K562 (cell line): ENCODE measurements around the gene KLHL6. TPM values are rescaled to one million over a fixed set of nuclear protein-coding genes. Genes with fewer than 3 reads are reported as not detected.

ENCODE experiments used
- ATAC-seq: fragments of 200-7000 bp; cut with Tn5 transposase; 3 replicates; pipeline ENCODE4 v1.9.1; 2020; ENCODE audit warnings: moderate library complexity
- BruUV-seq: library from RNA; stranded (reverse); fragments of 400-500 nt; replicated peaks from 2 replicates; lab custom pipeline; 2021; lab: Mats Ljungman, UMichigan
- CTCF ChIA-PET: fragments of 300-600 bp; formaldehyde crosslinking; extraction: SDS; loops from one replicate; lab custom pipeline; 2021; ENCODE audit warnings: low intra/inter-chr PET ratio; lab: Yijun Ruan, JAX
- POLR2A ChIA-PET: fragments of 300-600, 350-650 bp; sonication (Branson Sonifier 250); formaldehyde crosslinking; extraction: SDS; loops from one replicate; lab custom pipeline; 2021; ENCODE audit warnings: antibody characterized with exemption, inconsistent platforms; lab: Yijun Ruan, JAX
- DNase-seq, 4 experiments: peaks; one replicate each; pipeline versions ENCODE4 v3.0.0 to v3.0.0-alpha.2; 2011 to 2018; ENCODE audit warnings: low spot score in 3 of 4, mixed read lengths in 3 of 4; ENCODE audit errors: extremely low read depth in 1 of 4
- FAIRE-seq: peaks from 2 replicates; lab custom pipeline; 2011; peaks lifted over from hg19 to GRCh38; lab: Jason Lieb, UNC
- H2AFZ ChIP-seq: 2 replicates; pipeline ENCODE4 v1.6.0; 2011; ENCODE audit warnings: low read depth, low read length, control low read depth, inconsistent platforms
- H3K27ac ChIP-seq: fragments of 200-600 bp; 3 replicates; pipeline ENCODE4 v1.8.0; 2011; ENCODE audit warnings: low read depth, mild to moderate bottlenecking, control low read depth, inconsistent platforms, low read length, moderate library complexity, mixed read lengths; ENCODE audit errors: extremely low read depth
- H3K27me3 ChIP-seq, 2 experiments: fragments of 300-600 bp in 1 of 2; 2 replicates in 1 of 2; 3 replicates in 1 of 2; pipeline versions ENCODE4 v1.6.0 to v1.8.0; 2011; ENCODE audit warnings: inconsistent platforms in 2 of 2, low read length in 2 of 2, mild to moderate bottlenecking in 1 of 2, mixed read lengths in 1 of 2, moderate library complexity in 1 of 2; ENCODE audit not compliant: control insufficient read depth in 2 of 2, insufficient read depth in 2 of 2
- H3K36me3 ChIP-seq: fragments of 300-600 bp; 3 replicates; pipeline ENCODE4 v1.8.0; 2011; ENCODE audit warnings: mild to moderate bottlenecking, low read length, inconsistent platforms; ENCODE audit not compliant: control insufficient read depth, insufficient read depth
- H3K4me1 ChIP-seq, 2 experiments: fragments of 200-600 bp in 1 of 2; replicated peaks in 1 of 2; 2 replicates in 1 of 2; 3 replicates in 1 of 2; pipeline versions ENCODE4 v1.5.1 to v1.8.0; 2011; ENCODE audit warnings: inconsistent platforms in 2 of 2, low read length in 2 of 2, mild to moderate bottlenecking in 1 of 2, mixed read lengths in 1 of 2, moderate library complexity in 1 of 2; ENCODE audit not compliant: control insufficient read depth in 2 of 2, insufficient read depth in 2 of 2
- H3K4me2 ChIP-seq: 2 replicates; pipeline ENCODE4 v1.6.1; 2011; ENCODE audit warnings: low read length, control low read depth, inconsistent platforms, mixed read lengths; ENCODE audit not compliant: insufficient read depth
- H3K4me3 ChIP-seq: fragments of 200-600 bp; sonication (generic), shearing (Covaris generic); 2 replicates; pipeline ENCODE4 v1.5.1; 2016; ENCODE audit warnings: control low read depth, inconsistent platforms
- H3K79me2 ChIP-seq: fragments of 200-600 bp; 3 replicates; pipeline ENCODE4 v1.8.0; 2011; ENCODE audit warnings: low read length, inconsistent platforms; ENCODE audit not compliant: control insufficient read depth, insufficient read depth
- H3K9ac ChIP-seq, 2 experiments: 2 replicates each; pipeline versions ENCODE4 v1.6.0 to v1.6.1; 2011; ENCODE audit warnings: low read depth in 2 of 2, low read length in 2 of 2, control low read depth in 1 of 2, inconsistent platforms in 1 of 2, mild to moderate bottlenecking in 1 of 2, mixed read lengths in 1 of 2; ENCODE audit not compliant: insufficient read depth in 1 of 2
- H3K9me1 ChIP-seq: one replicate; pipeline ENCODE4 v1.6.0; 2011; ENCODE audit warnings: inconsistent platforms, mild to moderate bottlenecking, low read length, moderate library complexity; ENCODE audit not compliant: control insufficient read depth, insufficient read depth
- H3K9me3 ChIP-seq: replicated peaks from 2 replicates; pipeline ENCODE4 v1.5.1; 2011; ENCODE audit warnings: low read depth, low read length, inconsistent platforms; ENCODE audit not compliant: control insufficient read depth, insufficient read depth
- H4K20me1 ChIP-seq: replicated peaks from 2 replicates; pipeline ENCODE4 v1.6.1; 2011; ENCODE audit warnings: low read length, inconsistent platforms, mixed read lengths; ENCODE audit not compliant: control insufficient read depth, insufficient read depth
- CBX1 ChIP-seq: sonication (generic); IDR thresholded peaks from 2 replicates; pipeline ENCODE4 v1.6.1; 2016; ENCODE audit warnings: antibody characterized with exemption, low read depth, mild to moderate bottlenecking
- CEBPG ChIP-seq, 3 experiments: fragments of 200-800 bp in 1 of 3; sonication (Bioruptor generic) in 1 of 3; sonication (generic) in 1 of 3; formaldehyde crosslinking in 1 of 3; IDR thresholded peaks in 2 of 3; conservative IDR thresholded peaks in 1 of 3; 2 replicates each; pipeline versions ENCODE4 v1.6.1 to v1.8.0; 2016 to 2022; ENCODE audit warnings: missing compliant biosample characterization in 2 of 3, missing genetic modification characterization in 2 of 3, mild to moderate bottlenecking in 1 of 3, missing genetic modification reagents in 1 of 3
- CSDE1 ChIP-seq, 2 experiments: fragments of 450-650 bp; IDR thresholded peaks; 2 replicates each; pipeline ENCODE4 v1.6.1; 2016; ENCODE audit warnings: mild to moderate bottlenecking in 1 of 2
- FOXM1 ChIP-seq, 2 experiments: fragments of 450-650 bp in 1 of 2; sonication (generic) in 1 of 2; formaldehyde crosslinking in 1 of 2; IDR thresholded peaks; 2 replicates each; pipeline versions ENCODE4 v1.6.1 to v1.9.0; 2017 to 2022; ENCODE audit warnings: low read depth in 2 of 2, mild to moderate bottlenecking in 2 of 2, missing genetic modification reagents in 1 of 2, moderate library complexity in 1 of 2
- MEIS2 ChIP-seq: fragments of 450-650 bp; IDR thresholded peaks from 2 replicates; pipeline ENCODE4 v1.6.1; 2014; ENCODE audit warnings: mild to moderate bottlenecking; ENCODE audit not compliant: partially characterized antibody
- PBX2 ChIP-seq, 2 experiments: IDR thresholded peaks in 1 of 2; conservative IDR thresholded peaks in 1 of 2; 2 replicates each; pipeline ENCODE4 v1.6.1; 2016; ENCODE audit warnings: low read depth in 2 of 2, mild to moderate bottlenecking in 1 of 2, missing compliant biosample characterization in 1 of 2, missing genetic modification characterization in 1 of 2, moderate library complexity in 1 of 2
- PCBP1 ChIP-seq: fragments of 200-400 bp; formaldehyde crosslinking; IDR thresholded peaks from 2 replicates; pipeline ENCODE4 v1.6.1; 2018; ENCODE audit warnings: mild to moderate bottlenecking, low read depth, low read length; ENCODE audit not compliant: poor library complexity, severe bottlenecking
- TRIM24 ChIP-seq, 2 experiments: fragments of 450-650 bp; IDR thresholded peaks; 2 replicates each; pipeline ENCODE4 v1.6.1; 2016
- ZNF408 ChIP-seq: fragments of 250-450 bp; sonication (Bioruptor Pico); IDR thresholded peaks from 2 replicates; pipeline ENCODE4 v1.4.0; 2020; ENCODE audit warnings: low read depth, mild to moderate bottlenecking, moderate library complexity
- ZNF445 ChIP-seq: fragments of 250-450 bp; sonication (Bioruptor Pico); IDR thresholded peaks from 2 replicates; pipeline ENCODE4 v1.4.0; 2020; ENCODE audit warnings: low read depth, mild to moderate bottlenecking, moderate library complexity
- WGBS: fragments of 100-300 bp; shearing (Covaris generic); methylation state at CpG from one replicate; pipeline ENCODE4 v1.1.6; 2016; ENCODE audit warnings: low coverage, mixed read lengths; ENCODE audit not compliant: insufficient coverage; ENCODE audit errors: missing lambda C conversion rate; 5-methylcytosine and 5-hydroxymethylcytosine counted together
- in situ Hi-C: fragments of 300-500 bp; cut with MboI; formaldehyde crosslinking; loops from 4 replicates; pipeline ENCODE4 v1.15.0; 2018; ENCODE audit warnings: inconsistent platforms, mixed read lengths
- intact Hi-C: fragments of 100-400 bp; cut with micrococcal nuclease; formaldehyde crosslinking; loops from 2 replicates; pipeline ENCODE4 v1.14.2; 2022
- polyA plus RNA-seq, 8 experiments: library from polyadenylated mRNA; depleted of rRNA in 4 of 8; stranded (reverse) in 5 of 8; unstranded in 3 of 8; fragments of >200 nt; fragmentation: Nextera tagmentation in 2 of 8; fragmentation: Illumina TruSeq in 1 of 8; extraction: Ambion mirVana in 2 of 8; extraction: Trizol in 1 of 8; gene quantifications; 2 replicates each; pipeline versions ENCODE4 v1.2.1 to v1.2.3, GENCODE V29; 2011 to 2014; ENCODE audit warnings: inconsistent platforms in 1 of 8, missing spikeins in 1 of 8
- total RNA-seq, 7 experiments: library from RNA; depleted of rRNA in 6 of 7; stranded (reverse); fragments of >200 nt in 6 of 7; fragmentation: Illumina TruSeq in 2 of 7; extraction: Trizol in 2 of 7; gene quantifications; 2 replicates each; pipeline versions ENCODE4 v1.2.1 to v1.2.3, GENCODE V29; 2011 to 2021; ENCODE audit warnings: low replicate concordance in 1 of 7
- TF ChIP-seq, protein P1 (sequence below), 2 experiments: fragments of 450-650 bp in 1 of 2; sonication (generic) in 1 of 2; formaldehyde crosslinking in 1 of 2; IDR thresholded peaks in 1 of 2; conservative IDR thresholded peaks in 1 of 2; 2 replicates each; pipeline versions ENCODE4 v1.6.1 to v1.8.1; 2016 to 2023; ENCODE audit warnings: mild to moderate bottlenecking in 2 of 2, moderate library complexity in 2 of 2, inconsistent platforms in 1 of 2, missing genetic modification reagents in 1 of 2

Gene KLHL6
- total and polyA plus RNA-seq, 9 of the 15 experiments (the other 6 are each of a cell fraction or from before 2014, with no cell fraction given) = 0.18 to 2.1 (median 1.4) TPM

GRCh38 chr3:183468424-183468823 is 87.1 kb downstream of the KLHL6 start:
- intact Hi-C loops = loop anchor here (2.0 to 5.0 kb wide), 2 partner anchors 81 to 416 kb away; partner anchors contain the start of gene PARL
- no peaks in the 10 kb centered on the region for H3K79me2 ChIP-seq
- no peak for FAIRE-seq
- no peaks in the 10 kb centered on the region for H4K20me1 ChIP-seq
- H3K9me3 ChIP-seq = no peaks in the 10 kb centered on the region
- no peaks in the 10 kb centered on the region for H3K9me1 ChIP-seq
- POLR2A ChIA-PET = interaction anchor here (0.6 kb wide), 2 partner anchors 13 to 41 kb away, joined by 3 read pairs; no protein-coding TSS in a partner anchor
- H3K27ac ChIP-seq = no peak overlapping the region
- no peaks in the 10 kb centered on the region for H3K27me3 ChIP-seq
- no peak overlapping the region for H3K4me3 ChIP-seq
- no peak overlapping the region for H2AFZ ChIP-seq
- DNase-seq = no peak
- WGBS = 69% methylated on average over 1 of the region's 1 CpG
- BruUV-seq = no TSS peak
- no peak overlapping the region for H3K9ac ChIP-seq
- TF ChIP-seq CEBPG (CRISPR knock-in tag; IDR thresholded peaks at IDR 0.05) (no peak), CEBPG (tag; conservative IDR thresholded peaks at IDR 0.05 in 1 of 2, IDR thresholded peaks at IDR 0.05 in 1 of 2) (peak in 1 of 2 experiments; percentile 89; a peak in 2 of 4 replicates), MEIS2 (peak; percentile 12), PCBP1 (no peak), CSDE1 (IDR thresholded peaks at IDR 0.05) (no peak), TRIM24 (IDR thresholded peaks at IDR 0.05) (peak in 1 of 2 experiments; percentile 17; a peak in 1 of 4 replicates), CBX1 (no peak), FOXM1 (IDR thresholded peaks at IDR 0.05; ENCODE audit: low read depth) (no peak), FOXM1 (CRISPR knock-in tag; IDR thresholded peaks at IDR 0.05; ENCODE audit: low read depth) (no peak), ZNF445 (CRISPR knock-in tag) (no peak), ZNF408 (CRISPR knock-in tag) (no peak), PBX2 (CRISPR knock-in tag; IDR thresholded peaks at IDR 0.05; ENCODE audit: low read depth) (no peak), PBX2 (tag; conservative IDR thresholded peaks at IDR 0.05; ENCODE audit: low read depth) (0 out of 2 replicates have a peak, but pooled peaks have one; percentile 16)
- TF ChIP-seq, protein P1, sequence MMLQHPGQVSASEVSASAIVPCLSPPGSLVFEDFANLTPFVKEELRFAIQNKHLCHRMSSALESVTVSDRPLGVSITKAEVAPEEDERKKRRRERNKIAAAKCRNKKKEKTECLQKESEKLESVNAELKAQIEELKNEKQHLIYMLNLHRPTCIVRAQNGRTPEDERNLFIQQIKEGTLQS (IDR thresholded peaks at IDR 0.05) = peak; percentile 72
- TF ChIP-seq, protein P1 (CRISPR knock-in tag; conservative IDR thresholded peaks at IDR 0.05) = no peak
- in situ Hi-C loops = loop anchor here (5.0 kb wide), 1 partner anchor 299 kb away; no protein-coding TSS in a partner anchor
- ATAC-seq = no peak
- H3K4me1 ChIP-seq = no peaks in the 10 kb centered on the region
- H3K36me3 ChIP-seq = no peaks in the 10 kb centered on the region
- CTCF ChIA-PET = interaction anchor here (0.8 to 2.0 kb wide), 2 partner anchors 93 to 299 kb away, joined by 3 to 13 read pairs; no protein-coding TSS in a partner anchor
- no peak overlapping the region for H3K4me2 ChIP-seq
